ENCODE data around the gene MAN2B1.

GRCh38 chr19:12664406-12665280 is 1.9 kb downstream of the MAN2B1 start:
- no peak for TF ChIP-seq GATA3 (IDR thresholded peaks at IDR 0.05; ENCODE audit: low read depth, low read length)
- no peak for TF ChIP-seq GATA2 (IDR thresholded peaks at IDR 0.05; ENCODE audit: low read depth, low read length)
